GM21390 (cell line): ENCODE measurements around the gene MTIF2.
"Not testable (repeated sequence)": the region's sequence is repeated elsewhere in the genome, so short reads cannot be mapped to it uniquely, and the experiment has no call there.

Experiments used
- ATAC-seq: cut with Tn5 transposase; IDR thresholded peaks from one replicate; pipeline ENCODE4 v1.9.1; 2021; ENCODE audit not compliant: unreplicated experiment

MTIF2 gene

DNA sequence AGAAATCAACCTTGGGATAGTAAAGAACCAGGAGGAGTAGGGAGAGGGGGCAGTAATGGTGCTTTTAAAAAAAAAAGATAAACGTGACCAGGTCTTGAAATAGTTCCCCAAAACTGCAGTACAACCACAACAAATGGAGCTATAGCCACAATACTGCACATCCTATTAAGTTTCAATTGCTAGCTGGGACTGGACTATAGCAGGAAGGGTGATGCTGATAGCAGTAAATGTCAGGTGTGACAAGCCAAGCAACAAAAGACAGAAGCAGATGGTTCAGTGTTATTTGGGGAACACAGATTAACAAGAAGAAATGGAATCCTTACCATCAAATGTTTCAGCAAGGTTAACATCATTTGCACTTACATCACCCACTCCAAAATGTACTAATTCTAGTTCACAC is 26.4 kb downstream of the MTIF2 start:
- ATAC-seq: no peak

GRCh38 chr2:55241582-55241981 is 27.4 kb downstream of the MTIF2 start:
- ATAC-seq: not testable (repeated sequence)

DNA sequence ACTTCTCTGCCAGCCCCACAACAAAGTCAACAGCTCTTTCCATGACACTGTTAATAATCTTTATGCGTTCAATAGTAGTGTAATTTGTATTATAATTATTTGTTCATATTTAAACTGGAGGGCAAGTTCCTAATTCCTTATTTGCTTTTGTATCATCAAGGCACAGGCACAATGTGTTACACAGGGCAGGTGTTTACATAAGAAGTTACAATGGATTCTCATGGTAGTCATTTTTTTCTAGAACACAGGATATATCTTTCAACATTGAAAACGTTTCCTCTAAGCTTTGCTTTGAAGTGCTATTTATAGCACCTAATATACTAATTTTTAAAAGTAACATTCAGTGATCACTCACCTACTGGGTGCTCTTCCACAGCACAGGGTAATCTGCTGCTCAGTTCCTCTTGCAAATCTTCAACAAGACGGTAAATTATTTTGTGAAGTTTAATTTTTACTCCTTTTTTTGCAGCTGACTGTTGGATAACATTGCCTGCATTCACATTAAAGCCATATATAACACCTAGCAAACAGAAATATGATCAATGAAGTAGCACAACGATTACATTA is 29.3 kb downstream of the MTIF2 start:
- ATAC-seq: no peak

DNA sequence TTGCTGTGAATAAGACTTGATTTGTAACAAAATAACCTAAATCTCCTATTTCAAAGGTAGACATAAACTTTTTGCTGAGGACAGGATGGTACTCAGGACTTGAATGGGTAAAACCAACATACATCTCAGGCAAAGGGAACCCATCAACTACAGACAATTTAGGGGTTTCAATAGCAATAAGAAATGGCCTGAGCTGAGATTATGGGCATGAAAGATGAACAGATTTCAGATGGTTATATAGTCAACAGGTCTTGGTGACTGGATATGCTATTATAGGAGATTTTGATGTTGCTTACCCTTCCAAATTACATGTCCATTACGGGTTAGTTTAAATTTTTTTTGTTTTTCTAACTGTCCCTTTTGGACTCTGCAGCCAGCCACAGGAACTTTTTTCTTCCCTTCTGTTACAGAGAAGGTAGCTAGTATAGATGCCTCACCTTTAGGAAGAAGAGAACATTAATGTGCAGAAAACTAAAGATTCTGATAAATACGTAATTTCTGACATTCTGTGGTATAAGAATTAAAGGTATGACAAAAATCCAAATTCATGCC is 32.0 kb downstream of the MTIF2 start:
- no peak for ATAC-seq

DNA sequence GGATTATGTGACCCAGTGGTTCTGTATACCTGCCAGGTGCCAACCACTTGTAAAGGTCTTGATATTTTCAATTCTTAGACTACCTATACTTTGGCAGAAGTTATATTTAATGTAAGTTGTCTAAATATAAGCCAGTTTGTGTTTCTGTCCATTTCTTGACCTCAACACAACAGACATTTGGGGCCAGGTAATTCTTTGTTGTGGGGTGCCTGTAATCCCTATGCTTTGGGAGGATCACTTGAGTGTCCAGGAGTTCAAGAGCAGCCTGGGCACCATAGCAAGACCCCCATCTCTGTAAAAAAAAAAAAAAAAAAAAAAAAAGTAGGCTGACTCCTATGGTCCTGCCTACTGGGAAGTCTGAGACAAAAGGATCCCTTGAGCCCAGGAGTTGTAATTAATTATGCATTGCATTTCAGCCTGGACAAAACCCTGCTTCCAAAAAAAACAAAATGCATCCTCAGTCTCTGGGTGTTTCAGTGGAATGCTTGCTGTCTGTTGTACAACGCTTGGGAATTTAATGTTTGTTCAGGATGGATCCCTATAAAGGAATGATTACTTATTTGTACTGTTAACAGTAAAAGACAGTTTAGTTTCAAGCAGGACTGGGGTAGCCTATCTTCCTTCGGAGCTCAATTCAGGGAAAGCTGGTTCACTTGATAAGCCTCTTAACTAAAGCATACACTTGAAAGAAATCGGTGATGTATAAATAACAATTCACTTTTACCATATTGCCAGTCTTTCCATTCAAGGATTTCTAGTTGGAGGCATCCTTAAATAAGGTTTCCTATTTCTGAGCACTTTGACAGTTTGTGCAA is 33.1 kb downstream of the MTIF2 start:
- ATAC-seq: no peak

- ATAC-seq: no peak
These were observed 35.4 kb downstream of the MTIF2 start for GRCh38 chr2:55233658-55233940.

- peak; percentile 26 for ATAC-seq
These were observed 36.0 kb downstream of the MTIF2 start for GRCh38 chr2:55232863-55233657.

- peak; percentile 88 for ATAC-seq
These were observed 36.8 kb downstream of the MTIF2 start, which contains the start of the genes CLHC1 and RPS27A for GRCh38 chr2:55232084-55232862. TSS of gene CLHC1 (minus strand) at chr2:55232293. CDS start at chr2:55222411, 9,882 bp downstream. TSS of gene RPS27A (plus strand) at chr2:55232688. CDS start at chr2:55232825, 137 bp downstream.

- ATAC-seq: no peak
These were observed 37.4 kb downstream of the MTIF2 start for GRCh38 chr2:55231546-55232083.

- no peak for ATAC-seq
These were observed 38.5 kb downstream of the MTIF2 start for GRCh38 chr2:55230551-55230950.

GRCh38 chr2:55229221-55229620 is 39.8 kb downstream of the MTIF2 start:
- no peak for ATAC-seq

- no peak for ATAC-seq
These were observed 40.8 kb downstream of the MTIF2 start for GRCh38 chr2:55228226-55228563.

- not testable (repeated sequence) for ATAC-seq
These were observed 41.4 kb downstream of the MTIF2 start for GRCh38 chr2:55227437-55228225.

DNA sequence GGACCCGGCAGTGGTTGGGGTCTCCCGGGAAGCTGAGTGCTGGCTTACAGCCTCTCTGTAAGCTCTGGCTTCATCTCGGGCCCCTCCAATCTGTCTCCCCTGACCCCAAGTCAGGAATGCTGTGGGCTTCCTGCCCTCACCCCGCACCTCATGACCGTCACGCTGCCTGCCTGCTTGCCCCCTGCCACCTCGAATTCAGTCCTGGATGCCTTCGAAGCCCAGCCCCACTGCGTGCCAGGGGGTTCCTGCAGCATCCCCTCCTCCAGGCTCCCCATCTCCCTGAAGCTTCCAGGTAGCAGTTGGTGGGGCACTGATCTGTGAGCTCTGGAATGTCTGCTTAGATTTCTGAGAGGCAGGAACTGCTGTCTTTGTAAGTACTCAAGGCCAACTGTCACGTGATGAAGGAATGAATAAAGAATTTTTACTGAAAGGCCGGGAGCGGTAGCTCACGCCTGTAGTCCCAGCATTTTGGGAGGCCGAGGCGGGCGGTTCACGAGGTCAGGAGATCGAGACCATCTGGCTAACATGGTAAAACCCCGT is 43.5 kb downstream of the MTIF2 start:
- ATAC-seq: no peak

- no peak for ATAC-seq
These were observed 44.2 kb downstream of the MTIF2 start for GRCh38 chr2:55224761-55225261.

GRCh38 chr2:55223958-55224760 is 44.9 kb downstream of the MTIF2 start:
- no peak for ATAC-seq

- ATAC-seq: no peak
These were observed 55.2 kb downstream of the MTIF2 start for GRCh38 chr2:55213822-55214221.

DNA sequence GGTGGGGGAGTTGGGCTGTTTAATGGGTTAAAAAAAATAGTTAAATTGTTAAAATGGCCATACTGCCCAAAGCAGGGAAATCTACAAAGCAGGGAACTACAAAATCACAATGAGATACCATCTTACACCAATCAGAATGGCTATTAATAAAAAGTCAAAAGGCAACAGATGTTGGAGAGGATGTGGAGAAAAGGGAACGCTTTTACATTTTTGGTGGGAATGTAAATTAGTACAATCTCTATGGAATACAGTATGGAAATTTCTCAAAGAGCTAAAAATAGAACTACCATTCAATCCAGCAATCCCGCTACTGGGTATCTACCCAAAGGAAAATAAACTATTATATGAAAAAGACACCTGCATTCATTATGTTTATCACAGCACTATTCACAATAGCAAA is 64.1 kb downstream of the MTIF2 start:
- no peak for ATAC-seq

DNA sequence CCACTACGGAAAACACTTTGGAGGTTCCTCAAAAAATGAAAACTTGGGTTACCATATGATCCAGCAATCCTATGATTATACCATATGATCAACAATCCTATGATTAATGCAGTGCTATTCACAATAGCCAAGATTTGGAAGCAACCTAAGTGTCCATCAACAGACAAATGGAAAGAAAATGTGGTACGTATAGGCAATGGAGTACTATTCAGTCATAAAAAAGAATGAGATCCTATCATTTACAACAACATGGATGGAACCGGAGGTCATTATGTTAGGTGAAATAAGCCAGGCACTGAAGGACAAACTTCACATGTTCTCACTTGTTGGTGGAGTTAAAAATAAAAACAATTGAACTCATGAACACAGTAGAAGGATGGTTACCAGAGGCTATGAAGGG is 64.5 kb downstream of the MTIF2 start:
- ATAC-seq: no peak
